AG09319 (cell line): Measurements from ENCODE around the gene MYOM1.
"Not testable (repeated sequence)": the region's sequence is repeated elsewhere in the genome, so short reads cannot be mapped to it uniquely, and the experiment has no call there.

Source experiments
- DNase-seq: peaks from one replicate; pipeline ENCODE4 v3.0.0-alpha.2; 2010; ENCODE audit warnings: low read depth; ENCODE audit errors: extremely low read depth
- CTCF ChIP-seq: IDR thresholded peaks from 2 replicates; pipeline ENCODE4 v1.5.1; 2011; ENCODE audit warnings: low read depth, mild to moderate bottlenecking, inconsistent platforms, low read length, moderate library complexity

The MYOM1 gene

DNA sequence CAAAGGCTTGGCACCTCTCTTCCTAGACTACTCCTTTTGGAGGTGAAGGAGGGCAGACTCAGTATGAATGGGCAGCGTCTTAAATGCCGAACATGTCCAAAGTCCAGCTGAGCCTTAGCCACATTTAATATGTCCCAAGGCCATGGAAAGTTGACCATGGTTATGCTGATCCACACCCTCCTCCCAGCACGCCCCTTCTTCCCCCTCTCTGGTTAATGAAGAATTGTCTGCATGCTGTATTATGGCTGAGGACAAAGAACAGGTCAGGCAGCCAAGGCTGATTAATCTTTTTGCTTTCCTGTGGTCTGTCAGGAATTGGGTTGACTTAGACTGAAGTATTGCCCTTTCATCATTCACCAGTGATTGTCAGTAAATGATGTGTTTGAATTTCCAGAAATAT is 5.8 kb upstream of the MYOM1 start:
- TF ChIP-seq CTCF = no peak

GRCh38 chr18:3224223-3224622 is 4.5 kb upstream of the MYOM1 start:
- DNase-seq = no peak
- TF ChIP-seq CTCF = no peak

More for the DNA sequence above, 5.8 kb upstream of the MYOM1 start:
- no peak for DNase-seq

DNA sequence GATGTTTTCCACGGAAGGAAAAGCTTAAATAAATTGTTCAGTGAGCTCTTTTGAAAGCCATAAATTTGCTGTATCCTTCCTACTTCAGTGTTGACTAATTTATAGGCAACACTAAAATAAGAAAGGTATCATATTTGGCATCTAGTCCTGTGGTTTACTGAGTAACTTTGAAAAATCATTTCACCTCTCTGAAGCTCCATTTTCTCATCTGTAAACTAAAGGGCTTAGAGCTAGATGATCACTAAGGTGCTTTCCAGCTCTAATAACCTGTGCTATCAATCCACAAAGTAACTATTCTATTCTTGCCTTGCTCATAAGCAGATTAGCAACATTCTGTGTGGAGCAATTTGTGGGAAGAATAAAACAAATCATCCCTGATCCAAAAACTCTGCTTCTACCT is 3.6 kb upstream of the MYOM1 start:
- DNase-seq = no peak
- no peak for TF ChIP-seq CTCF

GRCh38 chr18:3221496-3221895 is 1.7 kb upstream of the MYOM1 start:
- no peak for TF ChIP-seq CTCF
- no peak for DNase-seq

DNA sequence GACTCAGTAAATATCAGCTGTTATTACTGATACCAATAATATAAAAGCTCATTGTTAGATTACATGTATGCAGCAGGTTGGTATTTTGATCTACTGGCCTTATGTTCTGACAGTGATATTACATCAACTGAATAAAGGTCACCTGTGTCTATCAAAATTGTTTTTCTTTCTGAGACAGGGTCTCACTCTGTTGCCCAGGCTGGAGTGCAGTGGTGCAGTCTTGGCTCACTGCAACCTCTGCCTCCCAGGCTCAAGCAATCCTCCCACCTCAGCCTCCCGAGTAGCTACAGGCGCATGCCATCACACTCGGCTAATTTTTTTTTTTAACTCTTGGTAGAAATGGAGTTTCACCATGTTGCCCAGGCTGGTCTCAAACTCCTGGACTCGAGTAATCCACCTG is 1.1 kb upstream of the MYOM1 start:
- DNase-seq = not testable (repeated sequence)

DNA sequence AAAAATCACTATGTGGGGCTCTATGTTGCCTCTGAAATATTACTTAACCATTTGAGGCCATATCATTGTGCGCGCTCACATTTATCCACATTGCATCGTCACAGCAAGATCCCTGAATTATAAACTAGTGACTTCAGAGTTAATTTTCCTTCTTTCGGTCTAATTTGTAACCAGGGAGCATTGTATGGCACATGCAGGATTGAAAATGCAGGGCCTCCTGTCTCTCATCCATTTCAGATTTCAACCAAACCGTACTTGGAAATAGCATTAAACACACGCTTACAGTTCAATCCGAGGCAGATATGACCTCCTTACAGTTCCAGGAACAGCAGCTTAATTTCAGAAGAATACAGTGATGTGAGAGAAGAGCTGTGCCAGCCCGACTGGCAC is 532 bp downstream of the MYOM1 start:
- no peak for TF ChIP-seq CTCF
- no peak for DNase-seq

DNA sequence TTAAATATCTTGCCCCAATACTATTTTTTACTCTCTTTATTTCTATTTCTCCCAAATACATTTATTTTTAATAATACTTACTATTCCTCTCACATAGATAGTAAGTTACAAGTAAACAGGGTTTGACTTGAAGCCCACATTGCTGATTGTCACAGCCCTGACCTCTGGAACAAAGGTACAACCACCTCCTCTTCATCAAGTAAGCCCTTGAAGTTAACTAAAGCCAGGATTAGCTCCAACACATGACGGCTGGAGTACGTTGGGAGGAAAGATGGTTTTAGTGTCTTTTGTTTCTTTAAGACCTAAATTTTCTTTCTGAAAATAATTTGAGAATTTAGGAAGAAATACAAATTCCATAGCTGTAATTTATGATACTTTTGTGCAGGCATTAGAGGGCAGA is 949 bp downstream of the MYOM1 start:
- no peak for DNase-seq
- TF ChIP-seq CTCF = no peak

GRCh38 chr18:3217948-3218647 is 1.7 kb downstream of the MYOM1 start:
- no peak for DNase-seq
- TF ChIP-seq CTCF = no peak
